ENCODE data around the gene TPM4. TPM values are rescaled to one million over a fixed set of nuclear protein-coding genes. Genes with fewer than 3 reads are reported as not detected.

TPM4 gene
- total RNA-seq, 1 donor from 2014 or later = 275 TPM

DNA sequence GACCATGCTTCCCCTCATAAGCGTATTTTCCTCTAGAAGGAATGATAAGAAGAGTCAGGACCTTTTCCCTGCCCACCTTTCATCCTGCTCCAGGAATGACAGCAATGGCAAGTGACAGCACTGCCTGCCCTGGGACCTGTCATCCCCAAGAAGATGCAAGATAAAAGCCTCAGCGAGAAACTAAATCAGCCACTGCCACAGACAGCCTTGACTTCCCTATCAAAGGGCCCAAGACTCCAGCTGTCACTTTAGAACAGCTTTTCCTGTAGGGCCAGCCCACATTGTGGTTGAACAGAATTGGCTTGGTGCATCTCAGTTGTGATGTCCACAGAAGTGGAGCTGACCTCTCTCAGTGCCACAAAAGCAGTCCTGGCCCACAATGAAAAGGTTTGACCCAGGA, 36.5 kb downstream of the TPM4 start:
- TF ChIP-seq CTCF (IDR thresholded peaks at IDR 0.05; ENCODE audit: unreplicated experiment) = no peak
- Mint-ChIP-seq H3K36me3 (ENCODE audit: insufficient read depth) (no peaks in the 10 kb centered on the region), H3K9me3 (ENCODE audit: low read depth) (no peaks in the 10 kb centered on the region), H3K27me3 (no peaks in the 10 kb centered on the region), H3K4me3 (ENCODE audit: low read depth) (peak overlapping the region; percentile 99), H3K4me1 (ENCODE audit: low read depth) (peaks cover 7% of the 10 kb centered on the region), H3K27ac (peak overlapping the region; percentile 99)
- DNase-seq (ENCODE audit: low spot score, unreplicated experiment) = no peak

- TF ChIP-seq CTCF (IDR thresholded peaks at IDR 0.05; ENCODE audit: unreplicated experiment) = no peak
- Mint-ChIP-seq H3K4me1 (ENCODE audit: low read depth) (peaks cover 7% of the 10 kb centered on the region), H3K4me3 (ENCODE audit: low read depth) (peak overlapping the region; percentile 46), H3K27ac (peak overlapping the region; percentile 33), H3K36me3 (ENCODE audit: insufficient read depth) (peaks cover 1% of the 10 kb centered on the region), H3K27me3 (no peaks in the 10 kb centered on the region), H3K9me3 (ENCODE audit: low read depth) (no peaks in the 10 kb centered on the region)
- DNase-seq (ENCODE audit: low spot score, unreplicated experiment) = no peak
Measured at GRCh38 chr19:16113727-16114126, 37.4 kb downstream of the TPM4 start.

DNA sequence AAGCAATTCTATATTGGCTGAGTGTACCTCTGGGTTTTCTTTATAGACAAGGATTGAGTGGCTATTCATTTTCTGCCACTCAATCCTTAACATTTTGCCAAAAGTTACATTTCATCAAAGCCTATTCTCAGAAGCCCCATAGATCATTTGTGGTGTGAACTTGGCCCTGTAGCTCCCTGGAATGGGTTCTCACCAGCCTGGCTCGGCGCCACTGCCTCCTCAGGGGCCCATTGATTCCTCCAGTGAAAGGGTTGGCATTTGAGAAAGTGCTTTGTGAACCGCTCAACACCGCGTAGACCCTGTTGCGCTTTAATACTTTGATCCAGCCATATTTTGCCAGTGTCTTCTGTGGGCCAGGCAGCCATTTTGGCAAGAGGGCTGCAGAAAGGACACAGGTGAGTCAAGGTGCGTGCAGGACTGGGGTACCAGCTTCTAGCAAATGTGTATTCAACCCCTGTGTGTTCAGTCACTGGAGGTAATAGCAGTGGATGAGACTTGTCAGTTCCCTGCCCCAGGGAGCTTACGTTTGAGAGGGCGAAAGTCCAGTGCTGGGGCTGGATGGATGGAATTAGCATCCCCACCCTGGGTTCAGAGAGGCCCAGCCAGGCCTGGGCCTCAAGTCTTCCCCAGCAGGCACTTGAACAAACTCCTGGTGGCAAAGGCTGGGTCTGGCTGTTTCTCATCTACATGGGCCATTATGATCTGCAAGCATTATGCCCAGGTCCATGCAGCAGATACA, 39.2 kb downstream of the TPM4 start:
- H3K9me3 Mint-ChIP-seq (ENCODE audit: low read depth) = no peaks in the 10 kb centered on the region
- H3K36me3 Mint-ChIP-seq (ENCODE audit: insufficient read depth) = peaks cover 1% of the 10 kb centered on the region
- no peak for TF ChIP-seq CTCF (IDR thresholded peaks at IDR 0.05; ENCODE audit: unreplicated experiment)
- DNase-seq (ENCODE audit: low spot score, unreplicated experiment) = no peak
- H3K27ac Mint-ChIP-seq = peak overlapping the region; percentile 73
- no peak overlapping the region for H3K4me3 Mint-ChIP-seq (ENCODE audit: low read depth)
- peaks cover 7% of the 10 kb centered on the region for H3K4me1 Mint-ChIP-seq (ENCODE audit: low read depth)
- no peaks in the 10 kb centered on the region for H3K27me3 Mint-ChIP-seq

DNA sequence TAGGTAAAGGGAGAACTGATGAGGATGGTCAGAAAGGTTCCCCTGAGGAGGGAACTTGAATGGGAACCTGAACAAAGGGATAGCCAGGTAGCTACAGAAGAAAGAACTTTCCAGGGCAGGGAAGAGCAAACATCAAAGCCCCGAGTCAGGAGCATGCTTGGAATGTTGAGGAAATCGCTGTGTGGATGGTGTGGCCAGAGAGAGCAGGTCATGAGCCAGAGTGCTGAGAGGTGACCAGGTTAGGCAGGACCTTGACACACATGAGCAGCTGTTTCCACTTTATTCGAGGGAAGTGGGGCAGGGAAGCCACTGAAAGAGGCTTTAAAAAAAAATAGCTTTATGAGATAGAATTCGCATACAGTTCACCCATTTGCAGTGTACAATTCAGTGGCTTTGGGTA, 39.8 kb downstream of the TPM4 start:
- peak overlapping the region; percentile 58 for H3K27ac Mint-ChIP-seq
- peaks cover 1% of the 10 kb centered on the region for H3K36me3 Mint-ChIP-seq (ENCODE audit: insufficient read depth)
- no peaks in the 10 kb centered on the region for H3K9me3 Mint-ChIP-seq (ENCODE audit: low read depth)
- no peaks in the 10 kb centered on the region for H3K27me3 Mint-ChIP-seq
- no peak for TF ChIP-seq CTCF (IDR thresholded peaks at IDR 0.05; ENCODE audit: unreplicated experiment)
- no peak for DNase-seq (ENCODE audit: low spot score, unreplicated experiment)
- no peak overlapping the region for H3K4me3 Mint-ChIP-seq (ENCODE audit: low read depth)
- H3K4me1 Mint-ChIP-seq (ENCODE audit: low read depth) = peaks cover 7% of the 10 kb centered on the region

DNA sequence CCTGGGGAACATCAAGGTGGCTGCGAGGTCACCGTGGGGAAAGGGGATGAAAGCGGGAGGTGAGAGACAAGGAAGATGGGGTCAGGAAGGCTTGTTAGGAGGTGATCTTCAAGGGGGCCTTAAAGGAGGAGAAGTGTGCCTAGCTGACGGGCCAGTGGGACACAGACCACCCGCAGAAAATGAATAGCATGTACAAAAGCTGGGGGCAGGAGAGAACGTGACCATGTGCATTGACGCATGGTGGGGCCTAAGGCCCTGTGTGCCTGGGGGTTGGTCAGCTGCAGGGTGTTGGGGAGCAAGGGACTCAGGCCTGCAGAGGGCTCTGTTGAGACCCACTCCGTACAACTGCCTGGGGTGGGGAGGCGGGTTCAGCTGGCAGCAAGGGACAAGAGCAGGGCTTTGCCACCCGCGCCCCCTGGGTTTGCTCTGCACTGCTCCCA, 41.3 kb downstream of the TPM4 start:
- Mint-ChIP-seq H3K27ac (no peak overlapping the region), H3K4me3 (ENCODE audit: low read depth) (no peak overlapping the region), H3K27me3 (no peaks in the 10 kb centered on the region), H3K36me3 (ENCODE audit: insufficient read depth) (peaks cover 3% of the 10 kb centered on the region), H3K4me1 (ENCODE audit: low read depth) (peaks cover 1% of the 10 kb centered on the region), H3K9me3 (ENCODE audit: low read depth) (no peaks in the 10 kb centered on the region)
- DNase-seq (ENCODE audit: low spot score, unreplicated experiment) = no peak
- TF ChIP-seq CTCF (IDR thresholded peaks at IDR 0.05; ENCODE audit: unreplicated experiment) = no peak
